Endothelial cell of umbilical vein (primary cell): ENCODE results near the gene ADAMTSL5. TPM values are rescaled to one million over a fixed set of nuclear protein-coding genes. Genes with fewer than 3 reads are reported as not detected.

Experiments
- BruUV-seq: library from RNA; stranded (reverse); fragments of 400-500 nt; replicated peaks from 2 replicates; lab custom pipeline; 2021; lab: Mats Ljungman, UMichigan
- CTCF ChIA-PET: fragments of 300-600, 350-600 bp; sonication (Branson Sonifier 250); formaldehyde crosslinking; loops from one replicate; lab custom pipeline; 2021; ENCODE audit warnings: antibody characterized with exemption, inconsistent platforms; lab: Charles Lee
- POLR2A ChIA-PET: fragments of 300-600, 350-600 bp; sonication (Branson Sonifier 250); formaldehyde crosslinking; loops from one replicate; lab custom pipeline; 2021; ENCODE audit warnings: antibody characterized with exemption, inconsistent platforms; lab: Charles Lee
- DNase-seq: peaks from one replicate; pipeline ENCODE4 v3.0.0-alpha.2; 2011; ENCODE audit warnings: low read depth, low spot score
- FAIRE-seq: peaks from 2 replicates; lab custom pipeline; 2011; peaks lifted over from hg19 to GRCh38; lab: Jason Lieb, UNC
- H2AFZ ChIP-seq: 2 replicates; pipeline ENCODE4 v1.6.0; 2012; ENCODE audit warnings: low read depth, low read length, control low read depth, inconsistent platforms
- H3K27ac ChIP-seq: 2 replicates; pipeline ENCODE4 v1.5.1; 2011; ENCODE audit warnings: low read depth, mild to moderate bottlenecking, control low read depth, low read length, moderate library complexity; ENCODE audit not compliant: insufficient read depth
- H3K27me3 ChIP-seq, 2 experiments: 2 replicates each; pipeline versions ENCODE4 v1.6.0 to v1.6.1; 2011; ENCODE audit warnings: low read length in 2 of 2, mixed read lengths in 1 of 2; ENCODE audit not compliant: control insufficient read depth in 2 of 2, insufficient read depth in 2 of 2
- H3K36me3 ChIP-seq, 2 experiments: 2 replicates in 1 of 2; 3 replicates in 1 of 2; pipeline ENCODE4 v1.5.1; 2011; ENCODE audit warnings: low read length in 2 of 2, mild to moderate bottlenecking in 1 of 2, moderate library complexity in 1 of 2; ENCODE audit not compliant: control insufficient read depth in 2 of 2, insufficient read depth in 2 of 2; ENCODE audit errors: extremely low read depth in 1 of 2
- H3K4me1 ChIP-seq: 3 replicates; pipeline ENCODE4 v1.5.1; 2011; ENCODE audit warnings: mild to moderate bottlenecking, low read length; ENCODE audit not compliant: control insufficient read depth, insufficient read depth; ENCODE audit errors: extremely low read depth
- H3K4me2 ChIP-seq: 2 replicates; pipeline ENCODE4 v1.6.1; 2011; ENCODE audit warnings: low read length, control low read depth, mixed read lengths; ENCODE audit not compliant: insufficient read depth
- H3K4me3 ChIP-seq, 3 experiments: fragments of 200-600 bp in 1 of 3; sonication (generic), shearing (Covaris generic) in 1 of 3; replicated peaks in 1 of 3; 2 replicates each; pipeline ENCODE4 v1.5.1; 2011 to 2016; ENCODE audit warnings: control low read depth in 3 of 3, low read length in 3 of 3, mild to moderate bottlenecking in 2 of 3, inconsistent platforms in 1 of 3, low read depth in 1 of 3, moderate library complexity in 1 of 3; ENCODE audit not compliant: insufficient read depth in 1 of 3
- H3K79me2 ChIP-seq: 2 replicates; pipeline ENCODE4 v1.6.0; 2012; ENCODE audit warnings: low read length, inconsistent platforms; ENCODE audit not compliant: control insufficient read depth, insufficient read depth
- H3K9ac ChIP-seq: replicated peaks from 2 replicates; pipeline ENCODE3; 2011; ENCODE audit warnings: low read length, control low read depth; ENCODE audit not compliant: insufficient read depth; ENCODE audit errors: extremely low read depth
- H3K9me1 ChIP-seq: replicated peaks from 3 replicates; pipeline ENCODE4 v1.6.0; 2011; ENCODE audit warnings: mild to moderate bottlenecking, low read length; ENCODE audit not compliant: control insufficient read depth, insufficient read depth; ENCODE audit errors: extremely low read depth
- H3K9me3 ChIP-seq: replicated peaks from 2 replicates; pipeline ENCODE4 v1.5.1; 2012; ENCODE audit warnings: low read length, inconsistent platforms; ENCODE audit not compliant: control insufficient read depth, insufficient read depth
- H4K20me1 ChIP-seq: replicated peaks from 2 replicates; pipeline ENCODE3; 2011; ENCODE audit warnings: mild to moderate bottlenecking, low read length; ENCODE audit not compliant: control insufficient read depth, insufficient read depth; ENCODE audit errors: extremely low read depth
- EZH2 ChIP-seq: IDR thresholded peaks from 2 replicates; pipeline ENCODE4 v1.6.1; 2012; ENCODE audit warnings: borderline replicate concordance, low read depth, mild to moderate bottlenecking, moderate library complexity, low read length, inconsistent platforms; ENCODE audit not compliant: severe bottlenecking
- FOS ChIP-seq: IDR thresholded peaks from 2 replicates; pipeline ENCODE4 v1.6.1; 2011; ENCODE audit warnings: mild to moderate bottlenecking, low read length, moderate library complexity, borderline replicate concordance; ENCODE audit not compliant: insufficient read depth
- GATA2 ChIP-seq: IDR thresholded peaks from 2 replicates; pipeline ENCODE4 v1.7.0; 2011; ENCODE audit warnings: low read depth, mild to moderate bottlenecking, moderate library complexity, mixed read lengths, low read length; ENCODE audit not compliant: insufficient read length, insufficient read depth
- JUN ChIP-seq: IDR thresholded peaks from 2 replicates; pipeline ENCODE4 v1.6.1; 2011; ENCODE audit warnings: borderline replicate concordance, low read depth; ENCODE audit not compliant: insufficient read length, insufficient read depth
- MYC ChIP-seq: IDR thresholded peaks from one replicate; pipeline ENCODE4 v1.6.1; 2011; ENCODE audit warnings: mild to moderate bottlenecking, low read depth, low read length
- POLR2A ChIP-seq: IDR thresholded peaks from 2 replicates; pipeline ENCODE4 v1.6.1; 2012; ENCODE audit warnings: low read depth, mild to moderate bottlenecking, control low read depth, low read length
- POLR2AphosphoS5 ChIP-seq: IDR thresholded peaks from 2 replicates; pipeline ENCODE4 v1.6.1; 2012; ENCODE audit warnings: low read depth, mild to moderate bottlenecking, control low read depth, low read length, moderate library complexity; ENCODE audit not compliant: insufficient read depth
- dilution Hi-C: fragments of 300-500 bp; cut with MboI; formaldehyde crosslinking; loops from one replicate; pipeline ENCODE4 v1.15.0; 2019; ENCODE audit warnings: low sequenced_read_pairs; ENCODE audit not compliant: extremely low pct_ligation_motif_present
- intact Hi-C: fragments of 100-400 bp; cut with micrococcal nuclease; formaldehyde crosslinking; loops from one replicate; pipeline ENCODE4 v1.10.0; 2022
- polyA plus RNA-seq, 4 experiments: library from polyadenylated mRNA; depleted of rRNA in 3 of 4; stranded (reverse) in 3 of 4; unstranded in 1 of 4; fragments of >200 nt; gene quantifications; 2 replicates each; pipeline versions ENCODE4 v1.2.1 to v1.2.3, GENCODE V29; 2011 to 2012; ENCODE audit warnings: missing spikeins in 1 of 4
- total RNA-seq: library from RNA; stranded (reverse); gene quantifications from 2 replicates; pipeline ENCODE4 v1.2.3, GENCODE V29; 2021
- TF ChIP-seq, protein P1 (sequence below): IDR thresholded peaks from 2 replicates; pipeline ENCODE4 v1.6.1; 2011; ENCODE audit not compliant: insufficient read depth, insufficient read length
- TF ChIP-seq, protein P2 (sequence below), 2 donors: IDR thresholded peaks; 1 replicate in 1 of 2; 2 replicates in 1 of 2; pipeline ENCODE4 v1.5.1; 2011; ENCODE audit warnings: low read length in 2 of 2, mild to moderate bottlenecking in 2 of 2, moderate library complexity in 2 of 2, control low read depth in 1 of 2, inconsistent platforms in 1 of 2, low read depth in 1 of 2; ENCODE audit not compliant: insufficient read depth in 1 of 2; ENCODE audit errors: extremely low read depth in 1 of 2

ADAMTSL5 gene
- total and polyA plus RNA-seq, 2 donors (not counting 3 experiments of a cell fraction or from before 2014, with no cell fraction given) = 0.07 TPM; not detected in 1

DNA sequence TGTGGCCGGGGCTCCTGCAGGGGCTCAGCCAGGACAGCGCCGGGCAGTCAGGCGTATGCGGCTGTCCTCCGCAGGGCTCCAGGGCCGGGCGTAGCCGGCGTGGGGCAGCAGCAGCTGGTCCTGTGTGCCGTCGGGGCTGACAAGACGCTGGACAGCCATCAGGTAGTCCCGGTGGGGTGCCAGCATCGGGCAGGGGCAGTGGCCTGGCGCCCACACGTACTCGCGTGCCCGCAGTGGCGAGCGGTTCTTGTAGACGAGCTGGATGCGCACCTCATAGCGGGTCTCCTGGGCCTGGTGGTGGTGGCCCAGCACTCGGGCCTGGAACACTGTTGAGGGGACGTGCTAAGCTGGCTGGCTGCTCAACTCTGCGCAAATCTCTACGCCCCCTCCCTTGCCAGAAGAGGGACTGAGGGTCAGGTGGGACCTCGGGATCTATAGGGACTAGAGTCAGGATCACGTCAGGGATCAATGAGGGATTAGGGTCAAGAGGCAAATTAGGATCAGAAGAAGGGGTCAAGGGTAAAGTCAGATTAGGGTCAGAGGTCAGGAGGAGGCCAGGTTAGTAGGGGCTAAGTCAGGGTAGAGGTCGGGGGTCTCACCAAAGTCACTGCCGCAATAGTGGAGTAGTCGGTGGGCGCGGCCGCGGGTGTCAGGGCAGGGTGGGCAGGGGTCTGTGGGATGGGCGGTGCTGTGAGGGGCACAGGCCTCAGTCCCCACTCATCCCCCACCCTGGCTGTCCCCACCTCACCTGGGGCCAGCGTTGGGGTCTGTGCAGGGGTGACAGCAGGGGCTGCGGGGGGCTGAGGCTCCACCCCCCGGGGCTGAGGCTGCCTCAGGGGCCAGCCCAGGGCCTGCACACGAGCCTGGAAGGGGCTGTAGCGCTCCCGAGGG is 6.6 kb downstream of the ADAMTSL5 start:
- Histone ChIP-seq H2AFZ (no peak overlapping the region), H3K9ac (no peak overlapping the region), H3K27ac (no peak overlapping the region), H3K4me2 (no peak overlapping the region), H3K79me2 (no peaks in the 10 kb centered on the region), H3K27me3 (peaks cover 5 to 11% of the 10 kb centered on the region in 2 experiments), H3K36me3 (no peaks in the 10 kb centered on the region), H3K9me1 (no peaks in the 10 kb centered on the region), H3K4me3 (no peak overlapping the region), H4K20me1 (no peaks in the 10 kb centered on the region), H3K9me3 (no peaks in the 10 kb centered on the region), H3K4me1 (no peaks in the 10 kb centered on the region)
- BruUV-seq = no TSS peak
- TF ChIP-seq, protein P1, sequence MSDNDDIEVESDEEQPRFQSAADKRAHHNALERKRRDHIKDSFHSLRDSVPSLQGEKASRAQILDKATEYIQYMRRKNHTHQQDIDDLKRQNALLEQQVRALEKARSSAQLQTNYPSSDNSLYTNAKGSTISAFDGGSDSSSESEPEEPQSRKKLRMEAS = no peak
- no peak for TF ChIP-seq POLR2AphosphoS5
- TF ChIP-seq, protein P2, sequence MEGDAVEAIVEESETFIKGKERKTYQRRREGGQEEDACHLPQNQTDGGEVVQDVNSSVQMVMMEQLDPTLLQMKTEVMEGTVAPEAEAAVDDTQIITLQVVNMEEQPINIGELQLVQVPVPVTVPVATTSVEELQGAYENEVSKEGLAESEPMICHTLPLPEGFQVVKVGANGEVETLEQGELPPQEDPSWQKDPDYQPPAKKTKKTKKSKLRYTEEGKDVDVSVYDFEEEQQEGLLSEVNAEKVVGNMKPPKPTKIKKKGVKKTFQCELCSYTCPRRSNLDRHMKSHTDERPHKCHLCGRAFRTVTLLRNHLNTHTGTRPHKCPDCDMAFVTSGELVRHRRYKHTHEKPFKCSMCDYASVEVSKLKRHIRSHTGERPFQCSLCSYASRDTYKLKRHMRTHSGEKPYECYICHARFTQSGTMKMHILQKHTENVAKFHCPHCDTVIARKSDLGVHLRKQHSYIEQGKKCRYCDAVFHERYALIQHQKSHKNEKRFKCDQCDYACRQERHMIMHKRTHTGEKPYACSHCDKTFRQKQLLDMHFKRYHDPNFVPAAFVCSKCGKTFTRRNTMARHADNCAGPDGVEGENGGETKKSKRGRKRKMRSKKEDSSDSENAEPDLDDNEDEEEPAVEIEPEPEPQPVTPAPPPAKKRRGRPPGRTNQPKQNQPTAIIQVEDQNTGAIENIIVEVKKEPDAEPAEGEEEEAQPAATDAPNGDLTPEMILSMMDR (IDR thresholded peaks at IDR 0.05; ENCODE audit: extremely low read depth in 1 of 2, insufficient read depth in 1 of 2, low read depth in 1 of 2, low read length in 2 of 2) = no peak
- no peak for TF ChIP-seq MYC
- TF ChIP-seq POLR2A = no peak
- TF ChIP-seq JUN = no peak
- no peak for TF ChIP-seq EZH2
- TF ChIP-seq GATA2 = no peak
- no peak for TF ChIP-seq FOS
- DNase-seq (no peak), FAIRE-seq (no peak)
- ChIA-PET CTCF (no interaction called here), POLR2A (no interaction called here)
- intact Hi-C loops (no loop called here), dilution Hi-C loops (no loop called here)
